ENCODE results near the gene ABL2.

DNA sequence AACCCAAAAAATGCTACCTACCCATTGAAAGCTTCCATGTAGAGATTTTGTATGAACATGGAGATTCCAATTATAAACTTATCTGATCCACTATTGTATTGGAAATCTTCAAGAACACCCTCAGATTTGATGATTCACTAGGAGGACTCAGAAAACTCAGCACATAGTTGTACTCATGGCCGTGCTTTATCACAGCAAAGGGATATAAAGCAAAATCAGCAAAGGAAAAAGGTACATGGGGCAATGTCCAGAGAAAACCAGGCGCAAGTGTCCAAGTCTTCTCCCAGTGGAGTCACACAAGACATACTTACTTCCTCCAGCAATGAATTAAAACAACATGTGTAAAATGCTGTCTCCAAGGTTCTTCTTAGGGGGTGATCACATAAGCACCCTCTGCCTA, 28.9 kb downstream of the ABL2 start:
- TF ChIP-seq GATA3 (IDR thresholded peaks at IDR 0.05; ENCODE audit: low read depth, low read length) (no peak), GATA2 (IDR thresholded peaks at IDR 0.05; ENCODE audit: low read depth, low read length) (no peak)

All from SH-SY5Y (cell line).